C4-2B (cell line): ENCODE data around the gene TTLL13.

Source experiments
- CTCF ChIP-seq: fragments of 450-650 bp; conservative IDR thresholded peaks from 2 replicates; pipeline ENCODE4 v1.5.1; 2017; ENCODE audit warnings: mild to moderate bottlenecking
- ZFX ChIP-seq: fragments of 450-650 bp; IDR thresholded peaks from 2 replicates; pipeline ENCODE4 v1.6.1; 2017

DNA sequence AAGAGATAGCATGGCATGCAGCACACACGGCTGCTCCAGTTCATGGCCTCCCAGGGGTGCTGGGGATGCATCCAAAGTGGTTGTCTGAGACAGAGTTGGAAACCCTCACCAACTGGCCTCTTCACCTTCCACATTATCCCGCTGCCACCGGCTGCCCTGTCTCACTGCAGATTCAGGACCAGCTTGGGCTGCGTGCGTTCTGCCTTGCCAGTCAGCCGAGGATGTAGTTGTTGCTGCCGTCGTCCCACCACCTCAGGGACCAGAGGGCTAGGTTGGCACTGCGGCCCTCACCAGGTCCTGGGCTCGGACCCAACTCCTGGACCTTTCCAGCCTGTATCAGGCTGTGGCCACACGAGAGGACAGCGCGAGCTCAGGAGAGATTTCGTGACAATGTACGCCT is 20.4 kb upstream of the TTLL13 start:
- TF ChIP-seq CTCF (no peak), ZFX (no peak)
